ENCODE results near the gene AP2B1. TPM values are rescaled to one million over a fixed set of nuclear protein-coding genes. Genes with fewer than 3 reads are reported as not detected.

AP2B1 gene
- total RNA-seq, 2 donors from 2014 or later = 220 to 274 TPM

- intact Hi-C loops (cut with DNase I) = loop anchor here (5.0 kb wide), 1 partner anchor 132 kb away; no protein-coding TSS in a partner anchor
- TF ChIP-seq CTCF (IDR thresholded peaks at IDR 0.05) = no peak
- Histone ChIP-seq H3K27ac (no peak overlapping the region), H3K9me3 (no peaks in the 10 kb centered on the region), H3K27me3 (no peaks in the 10 kb centered on the region), H3K4me3 (no peak overlapping the region), H3K4me1 (no peaks in the 10 kb centered on the region), H3K9ac (ENCODE audit: low read depth in 2 of 2, low read length in 2 of 2) (no peak overlapping the region), H3K36me3 (no peaks in the 10 kb centered on the region)
- no peak for DNase-seq
These were observed 27.7 kb downstream of the AP2B1 start for GRCh38 chr17:35614810-35615209.

- TF ChIP-seq CTCF (IDR thresholded peaks at IDR 0.05) = no peak
- DNase-seq = no peak
- no peak overlapping the region for H3K27ac ChIP-seq
- no peaks in the 10 kb centered on the region for H3K4me1 ChIP-seq
- intact Hi-C loops (cut with DNase I) = no loop called here
- no peaks in the 10 kb centered on the region for H3K9me3 ChIP-seq
- no peaks in the 10 kb centered on the region for H3K27me3 ChIP-seq
- no peak overlapping the region for H3K4me3 ChIP-seq
- H3K9ac ChIP-seq (ENCODE audit: low read depth in 2 of 2, low read length in 2 of 2) = no peak overlapping the region
- no peaks in the 10 kb centered on the region for H3K36me3 ChIP-seq
These were observed 29.4 kb downstream of the AP2B1 start for GRCh38 chr17:35616536-35616935.

GRCh38 chr17:35617505-35617904, 30.4 kb downstream of the AP2B1 start:
- H3K9ac ChIP-seq (ENCODE audit: low read depth in 2 of 2, low read length in 2 of 2) = no peak overlapping the region
- intact Hi-C loops (cut with DNase I) = no loop called here
- H3K36me3 ChIP-seq = no peaks in the 10 kb centered on the region
- H3K9me3 ChIP-seq = no peaks in the 10 kb centered on the region
- H3K4me1 ChIP-seq = no peaks in the 10 kb centered on the region
- TF ChIP-seq CTCF (IDR thresholded peaks at IDR 0.05) = no peak
- H3K4me3 ChIP-seq = no peak overlapping the region
- no peaks in the 10 kb centered on the region for H3K27me3 ChIP-seq
- H3K27ac ChIP-seq = no peak overlapping the region
- no peak for DNase-seq

- H3K36me3 ChIP-seq = no peaks in the 10 kb centered on the region
- H3K9ac ChIP-seq (ENCODE audit: low read depth in 2 of 2, low read length in 2 of 2) = no peak overlapping the region
- no peaks in the 10 kb centered on the region for H3K27me3 ChIP-seq
- intact Hi-C loops (cut with DNase I) = no loop called here
- no peaks in the 10 kb centered on the region for H3K9me3 ChIP-seq
- H3K4me3 ChIP-seq = no peak overlapping the region
- H3K4me1 ChIP-seq = no peaks in the 10 kb centered on the region
- H3K27ac ChIP-seq = peak overlapping the region; percentile 44
- TF ChIP-seq CTCF (IDR thresholded peaks at IDR 0.05) = no peak
- no peak for DNase-seq
These were observed 31.5 kb downstream of the AP2B1 start for GRCh38 chr17:35618628-35619027.

GRCh38 chr17:35621768-35622167, 34.6 kb downstream of the AP2B1 start:
- no peaks in the 10 kb centered on the region for H3K27me3 ChIP-seq
- no peaks in the 10 kb centered on the region for H3K9me3 ChIP-seq
- H3K9ac ChIP-seq (ENCODE audit: low read depth in 2 of 2, low read length in 2 of 2) = no peak overlapping the region
- no peak for TF ChIP-seq CTCF (IDR thresholded peaks at IDR 0.05)
- no peak for DNase-seq
- no peak overlapping the region for H3K4me3 ChIP-seq
- H3K27ac ChIP-seq = no peak overlapping the region
- H3K4me1 ChIP-seq = no peaks in the 10 kb centered on the region
- H3K36me3 ChIP-seq = peaks cover 16% of the 10 kb centered on the region
- intact Hi-C loops (cut with DNase I) = no loop called here

- H3K27me3 ChIP-seq = no peaks in the 10 kb centered on the region
- no peaks in the 10 kb centered on the region for H3K4me1 ChIP-seq
- no peak for DNase-seq
- H3K9me3 ChIP-seq = no peaks in the 10 kb centered on the region
- no peak for TF ChIP-seq CTCF (IDR thresholded peaks at IDR 0.05)
- no peak overlapping the region for H3K27ac ChIP-seq
- H3K4me3 ChIP-seq = no peak overlapping the region
- intact Hi-C loops (cut with DNase I) = no loop called here
- peaks cover 28% of the 10 kb centered on the region for H3K36me3 ChIP-seq
- H3K9ac ChIP-seq (ENCODE audit: low read depth in 2 of 2, low read length in 2 of 2) = no peak overlapping the region
These were observed 40.3 kb downstream of the AP2B1 start for GRCh38 chr17:35627417-35627816.
